Uterus (tissue), 2 donors: ENCODE measurements around the gene SPATA46.

Experiments used
- CTCF ChIP-seq, 4 experiments: fragments of 200-600 bp in 2 of 4; fragments of 450-650 bp in 2 of 4; sonication (generic) in 2 of 4; IDR thresholded peaks; one replicate each; pipeline ENCODE4 v1.5.1; 2016 to 2019; ENCODE audit warnings: antibody characterized with exemption in 4 of 4, mild to moderate bottlenecking in 2 of 4, moderate library complexity in 1 of 4
- POLR2A ChIP-seq, 2 donors: fragments of 450-650 bp; IDR thresholded peaks; one replicate each; pipeline ENCODE4 v1.6.1; 2016; ENCODE audit warnings: antibody characterized with exemption in 2 of 2, mild to moderate bottlenecking in 1 of 2, moderate library complexity in 1 of 2

- TF ChIP-seq CTCF (IDR thresholded peaks at IDR 0.05), result no peak
- TF ChIP-seq POLR2A (IDR thresholded peaks at IDR 0.05), result no peak
Observed at GRCh38 chr1:162359523-162360236, 17.0 kb downstream of the SPATA46 start.
